IMR-90 (cell line): ENCODE results near the gene CFAP45. TPM values are rescaled to one million over a fixed set of nuclear protein-coding genes. Genes with fewer than 3 reads are reported as not detected.

ENCODE experiments used
- ATAC-seq: fragments of 200-7000 bp; cut with Tn5 transposase; 2 replicates; pipeline ENCODE4 v1.9.1; 2020; ENCODE audit warnings: low read depth, mild to moderate bottlenecking, moderate library complexity
- BruUV-seq: library from RNA; stranded (reverse); fragments of 400-500 nt; replicated peaks from 2 replicates; lab custom pipeline; 2021; lab: Mats Ljungman, UMichigan
- CTCF ChIA-PET: fragments of 300-600 bp; formaldehyde crosslinking; extraction: SDS; loops from one replicate; lab custom pipeline; 2021; ENCODE audit warnings: antibody characterized with exemption; lab: Yijun Ruan, JAX
- POLR2A ChIA-PET: fragments of 300-600 bp; sonication (Branson Sonifier 250); formaldehyde crosslinking; loops from one replicate; lab custom pipeline; 2022; ENCODE audit warnings: antibody characterized with exemption; ENCODE audit not compliant: unreplicated experiment; lab: Charles Lee
- DNase-seq: peaks from one replicate; pipeline ENCODE4 v3.0.0; 2013
- H2AFZ ChIP-seq: replicated peaks from 2 replicates; pipeline ENCODE3; 2013; ENCODE audit warnings: low read length, mild to moderate bottlenecking; ENCODE audit not compliant: poor library complexity
- H2AK5ac ChIP-seq: 2 replicates; pipeline ENCODE4 v1.6.1; 2013; ENCODE audit warnings: low read depth, low read length, inconsistent platforms
- H2AK9ac ChIP-seq: replicated peaks from 2 replicates; pipeline ENCODE3; 2013; ENCODE audit warnings: mild to moderate bottlenecking, low read depth, low read length, moderate library complexity; ENCODE audit not compliant: poor library complexity
- H2BK120ac ChIP-seq: 2 replicates; pipeline ENCODE4 v1.6.1; 2013; ENCODE audit warnings: low read depth, low read length, inconsistent platforms
- H2BK15ac ChIP-seq: 3 replicates; pipeline ENCODE4 v1.6.1; 2013; ENCODE audit warnings: low read depth, low read length, inconsistent platforms
- H2BK20ac ChIP-seq: 2 replicates; pipeline ENCODE4 v1.6.1; 2013; ENCODE audit warnings: low read depth, mild to moderate bottlenecking, inconsistent platforms, low read length, moderate library complexity
- H2BK5ac ChIP-seq: 2 replicates; pipeline ENCODE4 v1.6.1; 2013; ENCODE audit warnings: mild to moderate bottlenecking, low read depth, low read length, inconsistent platforms; ENCODE audit not compliant: poor library complexity, severe bottlenecking
- H3K14ac ChIP-seq: replicated peaks from 2 replicates; pipeline ENCODE4 v1.6.1; 2013; ENCODE audit warnings: low read depth, low read length, inconsistent platforms
- H3K18ac ChIP-seq: 2 replicates; pipeline ENCODE4 v1.6.1; 2013; ENCODE audit warnings: low read depth, low read length, control low read depth
- H3K23ac ChIP-seq: 2 replicates; pipeline ENCODE4 v1.6.1; 2013; ENCODE audit warnings: low read depth, low read length, inconsistent platforms
- H3K27ac ChIP-seq: 2 replicates; pipeline ENCODE4 v1.5.1; 2013; ENCODE audit warnings: mild to moderate bottlenecking, control low read depth, low read length; ENCODE audit not compliant: insufficient read depth
- H3K27me3 ChIP-seq: 2 replicates; pipeline ENCODE4 v1.6.1; 2013; ENCODE audit warnings: low read length; ENCODE audit not compliant: control insufficient read depth, insufficient read depth
- H3K36me3 ChIP-seq: 2 replicates; pipeline ENCODE4 v1.6.1; 2013; ENCODE audit warnings: low read length, mixed read lengths; ENCODE audit not compliant: control insufficient read depth, insufficient read depth
- H3K4ac ChIP-seq: 2 replicates; pipeline ENCODE4 v1.6.1; 2013; ENCODE audit warnings: low read depth, low read length, inconsistent platforms
- H3K4me1 ChIP-seq: 2 replicates; pipeline ENCODE4 v1.6.1; 2013; ENCODE audit warnings: low read length, mixed read lengths; ENCODE audit not compliant: control insufficient read depth, insufficient read depth
- H3K4me2 ChIP-seq: 2 replicates; pipeline ENCODE4 v1.6.1; 2013; ENCODE audit warnings: low read depth, mild to moderate bottlenecking, control low read depth, low read length, moderate library complexity
- H3K4me3 ChIP-seq: 2 replicates; pipeline ENCODE4 v1.5.1; 2013; ENCODE audit warnings: low read depth, mild to moderate bottlenecking, control low read depth, low read length, moderate library complexity; ENCODE audit not compliant: insufficient read depth
- H3K56ac ChIP-seq: 2 replicates; pipeline ENCODE4 v1.6.1; 2013; ENCODE audit warnings: low read length, inconsistent platforms; ENCODE audit not compliant: insufficient read depth; ENCODE audit errors: extremely low read depth
- H3K79me1 ChIP-seq, 2 experiments: 2 replicates each; pipeline ENCODE4 v1.6.1; 2013; ENCODE audit warnings: low read length in 2 of 2, inconsistent platforms in 1 of 2, low read depth in 1 of 2
- H3K9ac ChIP-seq: 2 replicates; pipeline ENCODE4 v1.6.1; 2013; ENCODE audit warnings: low read depth, low read length, control low read depth
- H3K9me1 ChIP-seq: 2 replicates; pipeline ENCODE4 v1.6.1; 2013; ENCODE audit warnings: low read length, inconsistent platforms; ENCODE audit not compliant: insufficient read depth
- H3K9me3 ChIP-seq: 2 replicates; pipeline ENCODE4 v1.6.1; 2013; ENCODE audit warnings: low read length; ENCODE audit not compliant: control insufficient read depth, insufficient read depth
- H4K20me1 ChIP-seq: 2 replicates; pipeline ENCODE4 v1.6.1; 2013; ENCODE audit warnings: low read length, inconsistent platforms; ENCODE audit not compliant: insufficient read depth
- H4K5ac ChIP-seq: 2 replicates; pipeline ENCODE4 v1.6.1; 2013; ENCODE audit warnings: mild to moderate bottlenecking, low read depth, low read length, control low read depth
- H4K8ac ChIP-seq, 2 experiments: 2 replicates each; pipeline ENCODE4 v1.6.1; 2013; ENCODE audit warnings: low read depth in 2 of 2, low read length in 2 of 2, control low read depth in 1 of 2, inconsistent platforms in 1 of 2
- H4K91ac ChIP-seq: 2 replicates; pipeline ENCODE4 v1.6.1; 2013; ENCODE audit warnings: low read depth, low read length, inconsistent platforms; ENCODE audit not compliant: insufficient read depth
- CTCF ChIP-seq: conservative IDR thresholded peaks from 2 replicates; pipeline ENCODE4 v1.5.1; 2012; ENCODE audit warnings: mild to moderate bottlenecking, low read depth, low read length, improper control_type of control experiment
- MAFK ChIP-seq: IDR thresholded peaks from 2 replicates; pipeline ENCODE4 v1.6.1; 2012; ENCODE audit warnings: low read depth, low read length, improper control_type of control experiment
- WGBS, 2 experiments: methylation state at CpG; one replicate each; pipeline versions ENCODE4 v1.1.5 to v1.1.7; 2013; ENCODE audit warnings: missing lambda C conversion rate in 2 of 2; ENCODE audit not compliant: insufficient read length in 1 of 2; ENCODE audit errors: extremely low coverage in 2 of 2; 5-methylcytosine and 5-hydroxymethylcytosine counted together
- dilution Hi-C: fragments of 300-500 bp; cut with HindIII; formaldehyde crosslinking; loops from one replicate; pipeline ENCODE4 v1.14.3; 2018; ENCODE audit warnings: low sequenced_read_pairs; ENCODE audit not compliant: unreplicated experiment
- in situ Hi-C: fragments of 300-500 bp; cut with MboI; formaldehyde crosslinking; loops from 3 replicates; pipeline ENCODE4 v1.14.3; 2019; ENCODE audit warnings: low sequenced_read_pairs, inconsistent platforms, mixed read lengths
- intact Hi-C: fragments of 100-400 bp; cut with micrococcal nuclease; formaldehyde crosslinking; loops from 2 replicates; pipeline ENCODE4 v1.10.0; 2022
- polyA plus RNA-seq, 3 experiments: library from polyadenylated mRNA; depleted of rRNA; stranded (reverse); fragments of >200 nt; gene quantifications; 2 replicates each; pipeline ENCODE4 v1.2.3, GENCODE V29; 2012; ENCODE audit warnings: low replicate concordance in 1 of 3
- total RNA-seq: library from RNA; depleted of rRNA; stranded (reverse); fragments of >200 nt; gene quantifications from 2 replicates; pipeline ENCODE4 v1.2.3, GENCODE V29; 2012

The CFAP45 gene
- total and polyA plus RNA-seq, 2 of the 4 experiments (the other 2 are of a cell fraction): 0.51 to 0.72 TPM

GRCh38 chr1:159851407-159851806, 48.6 kb downstream of the CFAP45 start:
- ATAC-seq (no peak), DNase-seq (no peak)
- Histone ChIP-seq H3K9ac (no peak overlapping the region), H4K91ac (no peak overlapping the region), H4K5ac (no peak overlapping the region), H2BK5ac (no peak overlapping the region), H2BK20ac (no peak overlapping the region), H2AK9ac (no peak overlapping the region), H2BK120ac (no peak overlapping the region), H3K14ac (no peak overlapping the region), H3K27ac (no peak overlapping the region), H3K56ac (no peak overlapping the region), H2BK15ac (no peak overlapping the region), H3K9me3 (no peaks in the 10 kb centered on the region), H4K20me1 (no peaks in the 10 kb centered on the region), H3K4me1 (peaks cover 4% of the 10 kb centered on the region), H3K36me3 (no peaks in the 10 kb centered on the region), H3K4me2 (no peak overlapping the region), H3K79me1 (peaks cover 0 to 14% of the 10 kb centered on the region in 2 experiments; a peak in 2 of 4 replicates), H3K23ac (no peak overlapping the region), H3K18ac (no peak overlapping the region), H2AK5ac (no peak overlapping the region), H3K4me3 (no peak overlapping the region), H2AFZ (no peak overlapping the region), H3K9me1 (peaks cover 9% of the 10 kb centered on the region), H3K4ac (no peak overlapping the region), H3K27me3 (no peaks in the 10 kb centered on the region), H4K8ac (no peak overlapping the region)
- ChIA-PET POLR2A (no interaction called here), CTCF (no interaction called here)
- dilution Hi-C loops: no loop called here
- BruUV-seq: no TSS peak
- in situ Hi-C loops: no loop called here
- intact Hi-C loops: no loop called here
- TF ChIP-seq CTCF (peak; percentile 16; the same call in 1 of the 2 replicates), MAFK (no peak)
- WGBS, 2 experiments: no CpG with 5 or more reads among the region's 1 CpG
